Mesenchymal stem cell (in vitro differentiated cells and primary cell): ENCODE data around the gene TSSK2.
A peak's percentile ranks its signal among the peaks of the same experiment; 100 is the strongest.

Experiments
- DNase-seq: peaks from one replicate; pipeline ENCODE4 v3.0.0-alpha.2; 2013
- H2AFZ ChIP-seq: one replicate; pipeline ENCODE4 v1.6.1; 2013; ENCODE audit warnings: low read depth, mild to moderate bottlenecking, control low read depth, inconsistent platforms, low read length, moderate library complexity
- H2AK5ac ChIP-seq: 2 replicates; pipeline ENCODE4 v1.6.1; 2013; ENCODE audit warnings: low read length, moderate library complexity, mild to moderate bottlenecking, inconsistent platforms; ENCODE audit not compliant: severe bottlenecking
- H2BK120ac ChIP-seq: one replicate; pipeline ENCODE4 v1.6.1; 2013; ENCODE audit warnings: low read depth, mild to moderate bottlenecking, inconsistent platforms, low read length, moderate library complexity
- H2BK12ac ChIP-seq, 2 experiments: one replicate each; pipeline ENCODE4 v1.6.1; 2013; ENCODE audit warnings: inconsistent platforms in 2 of 2, low read length in 2 of 2, mild to moderate bottlenecking in 2 of 2, moderate library complexity in 2 of 2, control low read depth in 1 of 2
- H2BK15ac ChIP-seq: one replicate; pipeline ENCODE4 v1.6.1; 2013; ENCODE audit warnings: mild to moderate bottlenecking, low read depth, inconsistent platforms; ENCODE audit not compliant: poor library complexity, severe bottlenecking
- H2BK5ac ChIP-seq: 2 replicates; pipeline ENCODE4 v1.6.1; 2013; ENCODE audit warnings: low read depth, mild to moderate bottlenecking, low read length, control low read depth, inconsistent platforms; ENCODE audit not compliant: poor library complexity, severe bottlenecking
- H3K14ac ChIP-seq, 2 experiments: one replicate each; pipeline ENCODE4 v1.6.1; 2013; ENCODE audit warnings: inconsistent platforms in 2 of 2, low read length in 2 of 2, control low read depth in 1 of 2, mild to moderate bottlenecking in 1 of 2, moderate library complexity in 1 of 2
- H3K18ac ChIP-seq, 2 experiments: one replicate each; pipeline ENCODE4 v1.6.1; 2013; ENCODE audit warnings: inconsistent platforms in 2 of 2, low read length in 2 of 2, control low read depth in 1 of 2, low read depth in 1 of 2, mild to moderate bottlenecking in 1 of 2
- H3K23ac ChIP-seq, 2 experiments: one replicate each; pipeline ENCODE4 v1.6.1; 2013; ENCODE audit warnings: inconsistent platforms in 2 of 2, low read length in 2 of 2, mild to moderate bottlenecking in 2 of 2, moderate library complexity in 2 of 2, control low read depth in 1 of 2
- H3K27ac ChIP-seq: 2 replicates; pipeline ENCODE4 v1.5.1; 2013; ENCODE audit warnings: mild to moderate bottlenecking, moderate library complexity, low read length, control low read depth, inconsistent platforms; ENCODE audit not compliant: poor library complexity, severe bottlenecking
- H3K27me3 ChIP-seq, 2 experiments: 2 replicates each; pipeline versions ENCODE4 v1.6.1 to v1.7.0; 2013; ENCODE audit warnings: low read length in 2 of 2, mild to moderate bottlenecking in 2 of 2, moderate library complexity in 2 of 2, control low read depth in 1 of 2, inconsistent platforms in 1 of 2; ENCODE audit not compliant: control insufficient read depth in 1 of 2, insufficient read depth in 1 of 2
- H3K36me3 ChIP-seq, 2 experiments: 2 replicates each; pipeline versions ENCODE4 v1.6.1 to v1.7.0; 2013; ENCODE audit warnings: low read length in 2 of 2, control low read depth in 1 of 2, inconsistent platforms in 1 of 2, low read depth in 1 of 2, mild to moderate bottlenecking in 1 of 2; ENCODE audit not compliant: insufficient read depth in 2 of 2, control insufficient read depth in 1 of 2
- H3K4ac ChIP-seq, 2 experiments: one replicate each; pipeline ENCODE4 v1.6.1; 2013; ENCODE audit warnings: inconsistent platforms in 2 of 2, low read length in 2 of 2, mild to moderate bottlenecking in 2 of 2, moderate library complexity in 2 of 2, control low read depth in 1 of 2, low read depth in 1 of 2
- H3K4me1 ChIP-seq: 2 replicates; pipeline ENCODE4 v1.6.1; 2013; ENCODE audit warnings: low read depth, low read length, control low read depth; ENCODE audit not compliant: control insufficient read depth, insufficient read depth
- H3K4me2 ChIP-seq: 2 replicates; pipeline ENCODE4 v1.6.1; 2013; ENCODE audit warnings: low read length, mild to moderate bottlenecking, inconsistent platforms; ENCODE audit not compliant: poor library complexity, severe bottlenecking
- H3K4me3 ChIP-seq, 2 experiments: 2 replicates each; pipeline versions ENCODE4 v1.5.1 to v1.7.0; 2013; ENCODE audit warnings: low read length in 2 of 2, mild to moderate bottlenecking in 2 of 2, control low read depth in 1 of 2, low read depth in 1 of 2; ENCODE audit not compliant: insufficient read depth in 1 of 2
- H3K79me1 ChIP-seq: replicated peaks from 2 replicates; pipeline ENCODE4 v1.6.1; 2013; ENCODE audit warnings: mild to moderate bottlenecking, control low read depth, low read length, inconsistent platforms; ENCODE audit not compliant: poor library complexity, severe bottlenecking
- H3K9ac ChIP-seq: 2 replicates; pipeline ENCODE4 v1.7.0; 2013; ENCODE audit warnings: mild to moderate bottlenecking, low read length, moderate library complexity
- H3K9me3 ChIP-seq: 2 replicates; pipeline ENCODE4 v1.7.0; 2013; ENCODE audit warnings: mild to moderate bottlenecking, low read length; ENCODE audit not compliant: control insufficient read depth
- H4K8ac ChIP-seq: one replicate; pipeline ENCODE4 v1.6.1; 2013; ENCODE audit warnings: inconsistent platforms, mild to moderate bottlenecking, low read length, moderate library complexity
- H4K91ac ChIP-seq: one replicate; pipeline ENCODE4 v1.6.1; 2013; ENCODE audit warnings: mild to moderate bottlenecking, low read length, inconsistent platforms
- WGBS: methylation state at CpG from one replicate; pipeline ENCODE4 v1.1.7; 2013; ENCODE audit warnings: mixed read lengths; 5-methylcytosine and 5-hydroxymethylcytosine counted together

The TSSK2 gene

DNA sequence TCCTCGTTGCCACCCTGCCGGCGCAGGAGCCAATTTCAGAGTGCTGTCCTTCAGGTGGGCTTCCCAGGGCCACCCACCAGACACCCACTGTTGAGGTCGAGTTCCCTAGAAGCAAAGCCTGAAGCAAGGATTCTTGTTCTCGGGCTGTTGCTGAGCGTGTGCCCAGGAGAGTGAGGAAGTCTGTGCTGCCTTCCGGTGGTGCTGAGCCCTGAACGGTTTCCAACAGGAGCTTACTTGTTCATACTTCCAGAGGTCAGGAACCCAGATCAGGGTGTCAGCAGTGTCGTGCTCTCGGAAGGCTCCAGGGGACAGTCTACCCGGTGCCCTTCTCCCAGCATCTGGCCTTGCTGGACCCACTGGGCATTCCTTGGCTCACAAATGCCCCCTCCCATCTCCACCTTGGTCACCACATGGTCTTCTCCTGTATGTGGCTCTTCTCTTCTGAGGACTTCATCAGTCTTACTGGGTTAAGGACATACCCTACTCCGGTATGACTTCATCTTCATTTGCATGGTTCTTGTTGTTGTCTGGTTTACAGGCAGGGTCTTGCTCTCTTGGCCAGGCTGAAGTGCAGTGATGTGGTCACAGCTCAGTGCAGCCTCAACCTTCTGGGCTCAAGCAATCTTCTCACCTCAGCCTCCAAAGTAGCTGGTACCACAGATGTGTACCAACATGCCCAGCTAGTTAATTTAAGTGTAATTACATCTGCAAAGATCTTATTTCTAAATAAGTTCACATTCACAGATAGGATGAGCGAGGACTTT lies 36.2 kb downstream of the TSSK2 start:
- Histone ChIP-seq H4K91ac (no peak overlapping the region), H4K8ac (no peak overlapping the region)
- 85% methylated on average over 13 of the region's 13 CpGs for WGBS

DNA sequence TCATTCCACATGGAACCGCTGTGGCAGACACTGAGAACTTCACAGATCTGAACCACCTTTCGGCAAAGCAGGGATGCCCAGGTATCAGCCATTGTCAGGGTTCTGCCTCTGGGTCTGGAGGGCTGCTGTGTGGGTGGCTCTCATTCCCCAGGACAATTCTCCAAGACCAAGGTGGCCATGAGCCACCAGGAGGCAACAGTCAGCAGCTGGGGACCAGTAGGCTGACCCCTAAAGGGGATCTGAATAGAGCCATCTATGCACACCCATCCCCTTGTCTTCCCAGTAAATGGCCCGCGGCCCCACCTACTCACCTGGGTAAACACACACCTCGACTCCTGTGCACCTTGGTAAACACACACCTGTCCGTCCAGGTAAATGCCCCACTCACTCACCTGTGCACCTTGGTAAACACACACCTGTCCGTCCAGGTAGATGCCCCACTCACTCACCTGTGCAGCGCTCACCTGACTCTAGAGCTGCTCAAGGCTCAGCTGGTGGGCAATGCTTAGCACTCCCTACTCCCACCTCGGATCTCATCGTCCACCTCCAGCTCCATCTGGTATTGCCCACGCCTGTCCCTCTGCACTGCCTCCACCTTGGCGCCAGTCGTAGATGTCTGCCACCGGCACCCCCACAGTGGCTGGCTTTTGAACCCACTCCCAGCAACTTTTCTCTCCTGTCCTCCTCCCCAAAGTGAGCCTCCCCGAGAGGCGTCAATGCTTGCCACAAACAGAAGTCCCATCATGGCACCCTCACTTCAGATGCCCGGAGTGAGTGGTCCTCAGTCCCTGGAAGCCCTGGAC lies 37.2 kb downstream of the TSSK2 start:
- no peak overlapping the region for H4K8ac ChIP-seq
- H3K36me3 ChIP-seq = peaks cover 0 to 5% of the 10 kb centered on the region in 2 experiments
- no peak overlapping the region for H2BK5ac ChIP-seq
- H3K14ac ChIP-seq = no peak overlapping the region
- H2BK120ac ChIP-seq = no peak overlapping the region
- no peak overlapping the region for H3K27ac ChIP-seq
- no peak overlapping the region for H3K18ac ChIP-seq
- no peak overlapping the region for H2AFZ ChIP-seq
- 83% methylated on average over 17 of the region's 17 CpGs for WGBS
- H2BK12ac ChIP-seq = no peak overlapping the region
- H4K91ac ChIP-seq = no peak overlapping the region
- no peak overlapping the region for H3K9ac ChIP-seq
- H3K4ac ChIP-seq = no peak overlapping the region
- no peak overlapping the region for H3K4me3 ChIP-seq
- no peaks in the 10 kb centered on the region for H3K9me3 ChIP-seq
- H3K27me3 ChIP-seq = peaks cover 37 to 38% of the 10 kb centered on the region in 2 experiments
- no peaks in the 10 kb centered on the region for H3K79me1 ChIP-seq
- DNase-seq = no peak
- no peak overlapping the region for H3K4me2 ChIP-seq
- no peak overlapping the region for H2AK5ac ChIP-seq
- H2BK15ac ChIP-seq = peak overlapping the region; percentile 17
- H3K4me1 ChIP-seq = peaks cover 28% of the 10 kb centered on the region
- no peak overlapping the region for H3K23ac ChIP-seq

More for the DNA sequence above, 36.2 kb downstream of the TSSK2 start:
- Histone ChIP-seq H3K79me1 (no peaks in the 10 kb centered on the region), H3K23ac (no peak overlapping the region), H3K4ac (no peak overlapping the region), H3K4me2 (no peak overlapping the region), H3K4me1 (peaks cover 18% of the 10 kb centered on the region), H3K18ac (no peak overlapping the region), H2BK12ac (no peak overlapping the region), H3K4me3 (no peak overlapping the region), H3K36me3 (no peaks in the 10 kb centered on the region), H3K9me3 (no peaks in the 10 kb centered on the region), H3K27ac (no peak overlapping the region), H2AFZ (no peak overlapping the region), H3K9ac (no peak overlapping the region), H2AK5ac (no peak overlapping the region), H2BK15ac (no peak overlapping the region), H3K27me3 (peaks cover 42% of the 10 kb centered on the region in 2 experiments), H2BK120ac (no peak overlapping the region), H2BK5ac (no peak overlapping the region), H3K14ac (no peak overlapping the region)
- DNase-seq = no peak

DNA sequence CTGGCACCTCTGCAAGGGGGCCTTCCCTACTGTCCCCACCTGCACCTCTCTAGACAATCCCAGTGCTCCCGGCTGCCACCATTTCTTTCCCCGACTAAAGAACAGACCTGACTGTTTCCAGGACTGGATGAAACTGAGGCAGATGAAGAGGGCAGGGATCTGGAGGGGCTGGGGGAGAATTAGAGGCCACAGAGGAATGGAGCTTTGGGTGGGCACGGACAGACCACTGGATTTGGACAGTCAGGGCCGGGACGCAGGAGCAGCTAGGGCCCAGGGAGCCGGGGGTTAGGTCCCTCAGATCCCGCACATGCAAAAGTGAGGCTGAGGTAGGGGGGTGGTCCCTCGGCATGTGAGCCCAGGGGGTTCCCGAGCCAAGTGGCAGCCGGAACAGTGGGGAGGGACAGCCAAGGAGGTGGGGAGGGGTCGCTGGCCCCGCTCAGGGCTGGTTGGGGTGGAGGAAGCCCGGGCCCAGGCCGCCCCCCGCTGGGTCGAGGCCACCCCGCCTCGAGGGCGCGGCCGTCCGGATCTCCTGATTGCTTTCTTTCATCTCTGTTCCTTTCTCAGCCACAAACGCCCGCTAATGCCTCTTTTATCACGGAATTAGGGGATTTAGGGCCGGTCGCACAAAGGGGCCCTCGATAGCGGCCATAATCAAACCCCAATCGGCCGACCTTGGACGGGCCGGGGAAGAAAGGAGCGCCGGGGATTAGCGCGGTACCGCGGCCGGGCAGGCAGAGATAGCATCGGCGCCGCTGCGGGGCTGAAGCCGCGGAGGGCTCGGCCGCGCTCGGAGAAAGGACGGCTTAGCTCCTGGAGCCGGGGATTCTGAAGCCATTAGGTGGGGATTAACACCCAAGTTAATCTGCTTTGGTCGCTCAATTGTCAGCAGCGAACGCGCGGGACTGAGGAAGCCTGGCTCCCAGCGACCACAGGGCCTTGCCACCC lies 38.2 kb downstream of the TSSK2 start:
- no peaks in the 10 kb centered on the region for H3K9me3 ChIP-seq
- peaks cover 37% of the 10 kb centered on the region for H3K4me1 ChIP-seq
- H3K18ac ChIP-seq = no peak overlapping the region
- no peak overlapping the region for H2BK120ac ChIP-seq
- peak overlapping the region; percentile 55 for H2AFZ ChIP-seq
- H3K14ac ChIP-seq = no peak overlapping the region
- H3K4me3 ChIP-seq = peak overlapping the region in 1 of 2 experiments; percentile 65
- no peak overlapping the region for H3K27ac ChIP-seq
- H3K4me2 ChIP-seq = peak overlapping the region; percentile 12
- no peak overlapping the region for H3K23ac ChIP-seq
- no peaks in the 10 kb centered on the region for H3K79me1 ChIP-seq
- H3K36me3 ChIP-seq = peaks cover 0 to 14% of the 10 kb centered on the region in 2 experiments
- no peak overlapping the region for H2BK5ac ChIP-seq
- H3K4ac ChIP-seq = no peak overlapping the region
- peak overlapping the region; percentile 80 for H3K9ac ChIP-seq
- H3K27me3 ChIP-seq = peaks cover 37 to 38% of the 10 kb centered on the region in 2 experiments
- no peak overlapping the region for H4K91ac ChIP-seq
- peak overlapping the region; percentile 27 for H4K8ac ChIP-seq
- H2AK5ac ChIP-seq = no peak overlapping the region
- no peak overlapping the region for H2BK12ac ChIP-seq
- 15% methylated on average over 53 of the region's 58 CpGs for WGBS
- DNase-seq = no peak
- H2BK15ac ChIP-seq = no peak overlapping the region
